Putamen (tissue), 1 donor: Measurements from ENCODE around the gene SECISBP2.

Experiments
- DNase-seq: peaks from one replicate; pipeline ENCODE4 v3.0.0-alpha.2; 2016; ENCODE audit warnings: low spot score

The SECISBP2 gene

GRCh38 chr9:89405826-89406225 lies 87.5 kb downstream of the SECISBP2 start:
- DNase-seq, result no peak

- no peak for DNase-seq
These were observed 88.8 kb downstream of the SECISBP2 start for GRCh38 chr9:89407070-89407469.

DNA sequence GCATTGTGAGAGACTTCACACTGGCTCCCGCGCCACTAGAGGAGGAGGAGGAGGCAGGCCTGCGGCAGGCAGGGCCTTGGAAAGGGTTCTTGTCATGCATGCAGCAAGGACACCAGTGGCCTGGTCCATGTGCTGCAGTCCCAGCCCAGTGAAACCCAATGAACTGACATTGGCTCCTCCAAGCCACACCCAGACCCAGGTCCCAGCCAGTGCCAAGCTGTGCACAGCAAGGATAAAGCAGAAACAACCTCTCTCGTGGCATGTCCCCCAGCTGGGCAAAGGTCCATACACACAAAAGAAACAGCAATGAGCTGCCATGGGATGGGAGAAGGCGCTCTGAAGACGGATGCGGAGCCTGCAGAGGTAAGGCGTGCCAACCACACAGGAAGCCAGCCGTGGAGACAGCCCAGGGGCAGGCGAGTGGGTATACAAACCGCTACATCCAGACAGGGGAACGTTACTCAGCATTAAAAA lies 90.4 kb downstream of the SECISBP2 start:
- DNase-seq, result no peak
